GM12873 (cell line): ENCODE measurements around the gene JMJD8.

Source experiments
- TF ChIP-seq, protein P1 (sequence below): IDR thresholded peaks from 2 replicates; pipeline ENCODE4 v1.5.1; 2012; ENCODE audit warnings: low read depth, mild to moderate bottlenecking, moderate library complexity, low read length, control low read depth; ENCODE audit not compliant: insufficient read depth; ENCODE audit errors: missing control alignments

Gene JMJD8

DNA sequence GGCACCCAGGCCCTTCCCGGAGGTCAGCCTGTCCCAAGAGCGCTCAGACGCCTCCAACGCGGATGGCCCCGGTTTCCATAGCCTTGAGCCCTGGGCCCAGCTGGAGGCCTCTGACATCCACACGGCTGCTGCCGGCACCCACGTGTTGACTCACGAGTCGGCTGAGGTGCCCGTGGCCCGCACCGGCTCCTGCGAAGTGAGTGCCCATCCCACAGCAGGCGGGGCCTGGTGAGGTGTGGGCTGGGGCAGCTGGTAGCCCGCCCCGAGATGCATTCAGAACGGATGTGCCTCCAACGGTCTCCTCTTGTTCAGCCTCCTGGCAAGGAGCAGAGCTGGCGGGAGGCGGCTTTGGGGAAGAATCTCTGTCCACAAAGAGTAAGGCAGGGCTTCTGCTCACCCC lies 32.3 kb downstream of the JMJD8 start:
- TF ChIP-seq, protein P1, sequence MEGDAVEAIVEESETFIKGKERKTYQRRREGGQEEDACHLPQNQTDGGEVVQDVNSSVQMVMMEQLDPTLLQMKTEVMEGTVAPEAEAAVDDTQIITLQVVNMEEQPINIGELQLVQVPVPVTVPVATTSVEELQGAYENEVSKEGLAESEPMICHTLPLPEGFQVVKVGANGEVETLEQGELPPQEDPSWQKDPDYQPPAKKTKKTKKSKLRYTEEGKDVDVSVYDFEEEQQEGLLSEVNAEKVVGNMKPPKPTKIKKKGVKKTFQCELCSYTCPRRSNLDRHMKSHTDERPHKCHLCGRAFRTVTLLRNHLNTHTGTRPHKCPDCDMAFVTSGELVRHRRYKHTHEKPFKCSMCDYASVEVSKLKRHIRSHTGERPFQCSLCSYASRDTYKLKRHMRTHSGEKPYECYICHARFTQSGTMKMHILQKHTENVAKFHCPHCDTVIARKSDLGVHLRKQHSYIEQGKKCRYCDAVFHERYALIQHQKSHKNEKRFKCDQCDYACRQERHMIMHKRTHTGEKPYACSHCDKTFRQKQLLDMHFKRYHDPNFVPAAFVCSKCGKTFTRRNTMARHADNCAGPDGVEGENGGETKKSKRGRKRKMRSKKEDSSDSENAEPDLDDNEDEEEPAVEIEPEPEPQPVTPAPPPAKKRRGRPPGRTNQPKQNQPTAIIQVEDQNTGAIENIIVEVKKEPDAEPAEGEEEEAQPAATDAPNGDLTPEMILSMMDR: no peak

DNA sequence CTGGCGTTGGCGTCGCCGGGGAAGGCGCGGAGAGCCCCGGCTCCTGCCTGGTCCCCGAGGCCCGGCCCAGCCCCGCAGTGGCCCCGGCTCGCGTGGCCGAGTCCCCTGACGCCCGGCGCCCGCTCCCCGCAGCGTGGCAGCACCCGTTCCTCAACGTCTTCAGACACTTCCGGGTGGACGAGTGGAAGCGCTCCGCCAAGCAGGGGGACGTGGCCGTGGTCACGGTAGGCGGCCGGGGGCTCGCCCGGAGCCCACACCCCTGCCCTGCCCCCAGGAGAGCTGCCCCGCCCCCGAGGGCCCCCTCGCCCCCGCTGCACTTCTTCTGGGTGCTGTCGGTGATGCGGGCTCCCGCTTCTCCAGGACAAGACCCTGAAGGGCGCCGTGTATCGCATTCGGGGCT lies 34.5 kb downstream of the JMJD8 start:
- TF ChIP-seq, protein P1: no peak

DNA sequence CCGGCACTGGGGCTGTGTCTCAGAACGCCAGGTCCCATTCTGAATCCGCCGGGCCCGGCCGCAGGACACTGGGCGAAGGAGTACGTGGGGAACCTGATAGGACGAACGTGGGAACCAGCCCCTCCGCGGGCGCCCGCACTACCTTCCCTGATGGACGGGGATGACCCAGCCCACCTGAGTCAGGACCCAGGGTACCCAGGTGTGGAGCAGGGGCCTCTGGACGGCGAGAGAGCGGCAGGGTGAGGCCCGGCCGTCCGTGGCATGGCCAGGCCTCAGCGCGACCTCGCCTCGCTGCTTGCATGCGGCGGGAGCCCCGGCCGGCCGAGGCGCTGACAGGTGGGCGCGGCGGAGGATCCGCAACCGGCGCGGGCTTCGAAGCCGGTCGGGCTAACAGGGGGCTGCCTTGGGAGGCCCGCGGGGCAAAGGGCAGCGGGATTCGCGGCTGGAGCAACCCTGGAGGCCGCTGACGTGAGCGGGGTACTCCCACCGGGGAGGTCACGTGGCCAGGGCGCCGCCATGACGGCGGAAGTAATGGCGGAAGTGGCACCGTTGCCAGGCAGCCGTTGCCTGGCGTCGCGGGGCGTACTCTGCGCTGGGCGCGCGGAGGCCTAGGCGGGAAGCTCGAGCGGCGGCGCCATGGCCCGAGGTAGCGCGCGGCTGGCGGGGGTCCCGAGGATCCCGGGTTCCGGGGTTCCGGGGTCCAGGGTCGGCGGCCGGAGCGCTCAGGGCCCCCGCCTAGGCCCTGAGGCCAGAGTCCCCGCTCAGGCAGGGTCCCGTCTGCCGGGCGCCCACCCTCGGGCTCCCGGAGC lies 35.1 kb downstream of the JMJD8 start, which contains the start of gene WDR90:
WDR90 (plus strand) TSS at position 585 of the 809 bp plus-strand sequence; CDS start at position 637, 52 bp downstream.
- TF ChIP-seq, protein P1: no peak

DNA sequence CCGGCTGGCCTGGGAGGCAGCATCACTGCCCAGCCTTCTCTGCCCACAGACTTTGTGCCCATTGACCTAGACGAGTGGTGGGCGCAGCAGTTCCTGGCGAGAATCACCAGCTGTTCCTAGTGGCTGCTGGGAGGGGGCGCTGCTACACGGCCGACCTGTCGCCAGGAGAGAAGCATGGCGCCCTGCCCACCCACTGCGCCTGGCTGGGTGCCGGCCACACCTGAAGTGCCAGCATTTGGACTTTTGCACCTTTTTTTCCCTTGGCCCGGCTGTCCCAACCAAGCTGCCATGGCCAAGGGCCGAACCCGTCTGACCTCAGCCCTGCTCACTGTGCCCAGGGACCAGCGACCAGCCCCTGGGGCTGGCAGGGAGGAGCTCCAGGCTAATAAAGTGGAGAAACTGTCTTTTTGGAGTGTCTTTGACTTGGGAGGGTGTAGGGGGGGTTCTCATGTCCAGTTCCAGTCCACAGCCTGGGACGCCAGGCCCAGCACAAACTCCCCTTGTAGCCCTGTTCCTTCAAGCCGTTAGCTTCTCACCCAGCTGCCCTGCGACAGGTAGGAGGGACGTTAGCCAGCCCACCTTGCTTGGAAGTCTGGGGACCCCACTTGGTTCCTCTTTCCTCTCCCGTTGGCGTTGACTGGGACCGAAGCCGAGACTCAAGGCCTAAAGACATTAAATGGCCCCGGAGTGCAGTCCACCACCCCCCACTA lies 35.9 kb downstream of the JMJD8 start:
- TF ChIP-seq, protein P1: peak; percentile 83

DNA sequence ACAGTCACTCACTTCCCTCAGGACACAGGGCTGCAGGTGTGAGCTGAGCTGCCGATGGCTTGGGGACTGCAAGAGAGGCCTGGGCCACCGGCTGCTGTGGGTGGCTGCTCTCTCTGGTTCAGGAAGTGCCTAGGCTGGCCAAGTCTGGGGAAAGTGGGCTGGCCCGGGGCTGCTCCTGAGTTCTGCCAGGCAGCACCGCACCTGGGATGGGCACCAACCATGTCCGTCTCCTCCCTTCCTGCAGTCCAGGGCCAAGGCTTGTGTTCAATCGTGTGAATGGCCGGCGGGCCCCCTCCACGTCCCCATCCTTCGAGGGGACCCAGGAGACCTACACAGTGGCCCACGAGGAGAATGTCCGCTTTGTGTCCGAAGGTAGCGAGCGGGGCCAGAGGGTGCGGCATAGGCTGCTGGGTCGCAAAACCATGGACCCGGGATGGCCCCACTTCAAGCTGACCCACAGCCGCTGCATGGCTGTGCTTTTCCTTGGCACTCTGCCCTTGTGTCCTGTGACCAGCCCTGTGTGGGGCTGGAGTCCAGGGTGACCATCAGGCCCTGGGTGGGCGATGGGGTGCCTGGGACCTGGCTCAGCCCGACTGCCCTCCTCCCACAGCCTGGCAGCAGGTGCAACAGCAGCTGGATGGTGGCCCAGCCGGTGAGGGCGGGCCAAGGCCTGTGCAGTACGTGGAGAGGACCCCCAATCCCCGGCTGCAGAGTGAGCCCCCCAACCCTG lies 36.8 kb downstream of the JMJD8 start:
- TF ChIP-seq, protein P1: no peak

DNA sequence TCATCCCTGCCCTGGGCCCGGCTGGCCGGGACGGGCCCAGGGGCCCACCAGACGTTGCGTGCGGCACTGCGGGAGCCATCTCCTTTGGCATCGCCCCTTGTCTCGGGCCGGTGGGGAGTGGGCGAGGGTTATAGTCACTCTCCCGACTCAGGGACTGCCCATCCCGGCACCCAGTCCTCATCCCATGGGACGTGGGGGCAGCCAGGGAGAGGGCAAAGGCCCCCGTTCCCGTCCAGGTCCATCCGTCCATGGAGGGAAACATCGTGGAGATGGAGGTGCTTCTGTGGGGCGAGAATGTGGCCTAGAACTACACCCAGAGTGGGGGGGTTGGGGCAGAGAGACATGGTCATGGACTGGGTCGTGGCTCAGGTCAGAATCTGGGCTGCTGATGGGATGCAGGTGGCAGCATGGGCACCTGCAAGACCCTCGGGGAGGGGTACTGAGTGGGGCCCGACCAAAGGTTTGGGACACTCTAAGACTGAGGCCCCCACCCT lies 37.4 kb downstream of the JMJD8 start:
- TF ChIP-seq, protein P1: no peak
